Vagina (tissue), 2 donors: ENCODE results near the gene BCL11A. TPM values are rescaled to one million over a fixed set of nuclear protein-coding genes. Genes with fewer than 3 reads are reported as not detected.

Experiments
- DNase-seq, 2 donors: peaks; one replicate each; pipeline ENCODE4 v3.0.0-alpha.2; 2017; ENCODE audit errors: extremely low spot score in 2 of 2
- H3K27ac ChIP-seq: fragments of 200-600 bp; sonication (generic); one replicate; pipeline ENCODE4 v1.5.1; 2019
- H3K27me3 ChIP-seq: fragments of 200-600 bp; sonication (generic); one replicate; pipeline ENCODE4 v1.5.1; 2019
- H3K36me3 ChIP-seq, 2 donors: fragments of 200-600 bp; sonication (generic); one replicate each; pipeline ENCODE4 v1.5.1; 2017 to 2019
- H3K4me1 ChIP-seq: fragments of 200-600 bp; sonication (generic); one replicate; pipeline ENCODE4 v1.5.1; 2019
- H3K4me3 ChIP-seq, 2 donors: fragments of 200-600 bp; sonication (generic); 1 replicate in 1 of 2; 2 replicates in 1 of 2; pipeline ENCODE4 v1.5.1; 2016 to 2019
- H3K9me3 ChIP-seq: fragments of 200-600 bp; sonication (generic); one replicate; pipeline ENCODE4 v1.5.1; 2019
- POLR2A ChIP-seq, 2 donors: fragments of 450-650 bp; IDR thresholded peaks; one replicate each; pipeline ENCODE4 v1.6.1; 2017; ENCODE audit warnings: antibody characterized with exemption in 2 of 2, mild to moderate bottlenecking in 2 of 2, moderate library complexity in 2 of 2
- POLR2AphosphoS5 ChIP-seq, 2 donors: sonication (generic); formaldehyde crosslinking; IDR thresholded peaks; one replicate each; pipeline ENCODE4 v1.9.0; 2017; ENCODE audit warnings: antibody characterized with exemption in 2 of 2, mild to moderate bottlenecking in 2 of 2, low read depth in 1 of 2; ENCODE audit not compliant: insufficient read depth in 1 of 2
- intact Hi-C: fragments of 100-400 bp; cut with DNase I; formaldehyde crosslinking; loops from one replicate; pipeline ENCODE4 v1.15.1; 2023
- total RNA-seq: library from RNA; depleted of rRNA; stranded (reverse); fragments of >200 nt; gene quantifications from one replicate; pipeline ENCODE4 v1.2.3, GENCODE V29; 2016
- TF ChIP-seq, protein P1 (sequence below), 3 experiments: fragments of 450-650 bp in 2 of 3; fragments of 200-600 bp in 1 of 3; sonication (generic) in 1 of 3; IDR thresholded peaks; one replicate each; pipeline ENCODE4 v1.5.1; 2017 to 2019; ENCODE audit warnings: antibody characterized with exemption in 3 of 3, mild to moderate bottlenecking in 2 of 3, moderate library complexity in 2 of 3

Gene BCL11A
- total RNA-seq, 1 donor from 2014 or later = 48.4 TPM

DNA sequence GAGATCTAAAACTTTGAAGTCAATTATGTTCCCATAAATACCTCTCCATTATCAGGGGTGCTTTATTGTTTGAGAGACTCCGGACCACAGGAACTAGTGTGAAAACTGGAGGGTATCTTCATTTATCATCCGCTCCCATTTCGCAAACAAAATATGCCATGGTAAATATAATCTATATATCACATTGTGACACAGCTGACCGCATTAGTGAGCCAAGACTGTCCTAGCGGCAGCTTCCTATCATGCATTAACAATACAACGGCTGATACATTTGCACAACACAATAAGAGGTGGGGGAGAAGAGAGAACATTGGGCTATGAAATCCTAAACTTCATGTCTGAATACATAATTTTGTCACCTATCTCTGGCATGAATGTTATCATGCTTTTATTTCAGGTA is 29.5 kb downstream of the BCL11A start:
- H3K27me3 ChIP-seq = no peaks in the 10 kb centered on the region
- H3K27ac ChIP-seq = no peak overlapping the region
- TF ChIP-seq POLR2AphosphoS5 (IDR thresholded peaks at IDR 0.05; ENCODE audit: insufficient read depth in 1 of 2, low read depth in 1 of 2) = no peak
- no peak for TF ChIP-seq POLR2A (IDR thresholded peaks at IDR 0.05)
- TF ChIP-seq, protein P1, sequence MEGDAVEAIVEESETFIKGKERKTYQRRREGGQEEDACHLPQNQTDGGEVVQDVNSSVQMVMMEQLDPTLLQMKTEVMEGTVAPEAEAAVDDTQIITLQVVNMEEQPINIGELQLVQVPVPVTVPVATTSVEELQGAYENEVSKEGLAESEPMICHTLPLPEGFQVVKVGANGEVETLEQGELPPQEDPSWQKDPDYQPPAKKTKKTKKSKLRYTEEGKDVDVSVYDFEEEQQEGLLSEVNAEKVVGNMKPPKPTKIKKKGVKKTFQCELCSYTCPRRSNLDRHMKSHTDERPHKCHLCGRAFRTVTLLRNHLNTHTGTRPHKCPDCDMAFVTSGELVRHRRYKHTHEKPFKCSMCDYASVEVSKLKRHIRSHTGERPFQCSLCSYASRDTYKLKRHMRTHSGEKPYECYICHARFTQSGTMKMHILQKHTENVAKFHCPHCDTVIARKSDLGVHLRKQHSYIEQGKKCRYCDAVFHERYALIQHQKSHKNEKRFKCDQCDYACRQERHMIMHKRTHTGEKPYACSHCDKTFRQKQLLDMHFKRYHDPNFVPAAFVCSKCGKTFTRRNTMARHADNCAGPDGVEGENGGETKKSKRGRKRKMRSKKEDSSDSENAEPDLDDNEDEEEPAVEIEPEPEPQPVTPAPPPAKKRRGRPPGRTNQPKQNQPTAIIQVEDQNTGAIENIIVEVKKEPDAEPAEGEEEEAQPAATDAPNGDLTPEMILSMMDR (IDR thresholded peaks at IDR 0.05) = no peak
- no peaks in the 10 kb centered on the region for H3K4me1 ChIP-seq
- intact Hi-C loops = no loop called here
- H3K4me3 ChIP-seq = no peak overlapping the region
- no peaks in the 10 kb centered on the region for H3K9me3 ChIP-seq
- no peaks in the 10 kb centered on the region for H3K36me3 ChIP-seq
- DNase-seq = no peak

- no peaks in the 10 kb centered on the region for H3K4me1 ChIP-seq
These were observed 31.0 kb downstream of the BCL11A start for GRCh38 chr2:60522462-60522861.

GRCh38 chr2:60521626-60522025 is 31.8 kb downstream of the BCL11A start:
- Histone ChIP-seq H3K9me3 (no peaks in the 10 kb centered on the region), H3K27me3 (no peaks in the 10 kb centered on the region), H3K27ac (no peak overlapping the region), H3K4me3 (no peak overlapping the region), H3K4me1 (peaks cover 4% of the 10 kb centered on the region), H3K36me3 (no peaks in the 10 kb centered on the region)
- TF ChIP-seq POLR2AphosphoS5 (IDR thresholded peaks at IDR 0.05; ENCODE audit: insufficient read depth in 1 of 2, low read depth in 1 of 2) (no peak), POLR2A (IDR thresholded peaks at IDR 0.05) (no peak)
- TF ChIP-seq, protein P1 (IDR thresholded peaks at IDR 0.05) = no peak
- no peak for DNase-seq
- intact Hi-C loops = no loop called here

More at GRCh38 chr2:60522462-60522861, 31.0 kb downstream of the BCL11A start:
- H3K9me3 ChIP-seq = no peaks in the 10 kb centered on the region
- DNase-seq = peak in 1 of 2 donors; percentile 79
- H3K4me3 ChIP-seq = no peak overlapping the region
- intact Hi-C loops = no loop called here
- TF ChIP-seq POLR2A (IDR thresholded peaks at IDR 0.05) = no peak
- TF ChIP-seq, protein P1 (IDR thresholded peaks at IDR 0.05) = no peak
- H3K27ac ChIP-seq = no peak overlapping the region
- no peaks in the 10 kb centered on the region for H3K27me3 ChIP-seq
- no peaks in the 10 kb centered on the region for H3K36me3 ChIP-seq

- intact Hi-C loops = no loop called here
- H3K27ac ChIP-seq = no peak overlapping the region
- no peak for TF ChIP-seq POLR2AphosphoS5 (IDR thresholded peaks at IDR 0.05; ENCODE audit: insufficient read depth in 1 of 2, low read depth in 1 of 2)
- TF ChIP-seq, protein P1 (IDR thresholded peaks at IDR 0.05) = no peak
- no peak for TF ChIP-seq POLR2A (IDR thresholded peaks at IDR 0.05)
- H3K4me3 ChIP-seq = no peak overlapping the region
- DNase-seq = peak in 1 of 2 donors; percentile 64
- no peaks in the 10 kb centered on the region for H3K9me3 ChIP-seq
- H3K4me1 ChIP-seq = peaks cover 10% of the 10 kb centered on the region
- H3K36me3 ChIP-seq = no peaks in the 10 kb centered on the region
- H3K27me3 ChIP-seq = no peaks in the 10 kb centered on the region
These were observed 32.4 kb downstream of the BCL11A start for GRCh38 chr2:60520917-60521539.

DNA sequence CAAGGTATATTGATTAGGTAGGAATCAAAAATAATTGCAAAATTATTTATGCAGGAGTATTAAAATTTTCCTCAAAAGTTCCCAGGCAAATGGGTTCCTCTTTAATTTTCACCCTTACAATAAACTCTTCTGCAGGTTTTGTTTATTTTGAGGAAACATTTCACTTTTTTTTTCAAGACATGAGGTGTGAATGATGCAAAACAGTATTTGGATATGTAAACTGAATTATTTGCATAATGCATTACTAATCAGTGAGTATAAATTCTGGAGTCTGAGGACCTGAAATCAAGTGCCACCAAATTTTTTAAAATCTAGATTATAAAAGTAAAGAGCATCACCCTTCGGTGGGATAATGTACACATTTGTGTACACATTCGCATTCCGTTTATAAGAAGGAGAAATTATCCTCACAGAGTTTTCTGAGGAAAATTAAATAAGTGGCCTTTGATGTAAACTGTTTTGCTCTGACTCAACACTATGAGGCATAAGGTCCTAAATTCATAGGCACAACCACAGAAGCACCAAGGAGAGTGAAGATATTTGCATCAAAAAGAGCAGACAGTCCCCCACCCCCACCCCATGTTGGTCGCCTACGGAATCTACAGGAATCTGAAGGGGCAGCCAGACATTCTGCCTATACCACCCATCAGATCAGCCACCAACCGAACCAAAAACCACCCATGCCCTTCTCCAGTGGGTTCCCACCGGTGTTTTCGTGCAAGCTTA is 33.1 kb downstream of the BCL11A start:
- Histone ChIP-seq H3K36me3 (no peaks in the 10 kb centered on the region), H3K9me3 (no peaks in the 10 kb centered on the region), H3K27me3 (no peaks in the 10 kb centered on the region), H3K27ac (no peak overlapping the region), H3K4me1 (peaks cover 17% of the 10 kb centered on the region), H3K4me3 (no peak overlapping the region)
- intact Hi-C loops = no loop called here
- DNase-seq = no peak
- TF ChIP-seq POLR2A (IDR thresholded peaks at IDR 0.05) = no peak
- TF ChIP-seq POLR2AphosphoS5 (IDR thresholded peaks at IDR 0.05; ENCODE audit: insufficient read depth in 1 of 2, low read depth in 1 of 2) = no peak
- TF ChIP-seq, protein P1 (IDR thresholded peaks at IDR 0.05) = no peak
